ENCODE measurements around the gene SELENBP1. TPM values are rescaled to one million over a fixed set of nuclear protein-coding genes. Genes with fewer than 3 reads are reported as not detected.
"Not testable (repeated sequence)": the region's sequence is repeated elsewhere in the genome, so short reads cannot be mapped to it uniquely, and the experiment has no call there.

Gene SELENBP1
- total RNA-seq, 2 donors from 2014 or later = 35.4 to 39.2 TPM

DNA sequence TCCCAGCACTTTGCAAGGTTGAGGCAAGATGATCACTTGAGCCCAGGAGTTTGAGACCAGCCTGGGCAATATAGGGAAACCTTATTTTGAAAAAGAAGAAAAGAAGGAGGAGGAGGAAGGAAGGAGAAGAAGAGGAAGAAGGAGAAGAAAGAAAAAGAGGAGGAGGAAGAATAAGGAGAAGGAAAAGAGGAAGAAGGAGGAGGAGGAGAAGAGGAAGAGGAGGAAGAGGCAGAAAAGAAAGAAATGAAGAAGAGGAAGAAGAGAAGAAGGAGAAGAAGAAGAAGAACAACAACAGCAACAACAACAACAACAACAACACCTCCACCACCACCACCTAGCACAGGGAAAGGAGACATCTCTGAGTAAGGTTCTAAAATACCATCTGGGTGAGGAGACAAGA, 10.6 kb downstream of the SELENBP1 start:
- no peaks in the 10 kb centered on the region for H3K27me3 Mint-ChIP-seq (ENCODE audit: insufficient read depth)
- no peaks in the 10 kb centered on the region for H3K4me1 ChIP-seq (ENCODE audit: control insufficient read depth, insufficient read depth, low read length)
- H3K4me3 Mint-ChIP-seq = no peak overlapping the region
- no peaks in the 10 kb centered on the region for H3K36me3 ChIP-seq (ENCODE audit: control insufficient read depth, insufficient read depth, low read length)
- no peaks in the 10 kb centered on the region for H3K4me1 Mint-ChIP-seq
- peak overlapping the region; percentile 35 for H3K4me3 ChIP-seq (ENCODE audit: low read length)
- H3K27ac Mint-ChIP-seq = no peak overlapping the region
- H3K9me3 Mint-ChIP-seq = peaks cover 30% of the 10 kb centered on the region
- no peak overlapping the region for H3K9ac ChIP-seq (ENCODE audit: extremely low read depth, low read length, poor library complexity, severe bottlenecking)
- TF ChIP-seq, protein P1, sequence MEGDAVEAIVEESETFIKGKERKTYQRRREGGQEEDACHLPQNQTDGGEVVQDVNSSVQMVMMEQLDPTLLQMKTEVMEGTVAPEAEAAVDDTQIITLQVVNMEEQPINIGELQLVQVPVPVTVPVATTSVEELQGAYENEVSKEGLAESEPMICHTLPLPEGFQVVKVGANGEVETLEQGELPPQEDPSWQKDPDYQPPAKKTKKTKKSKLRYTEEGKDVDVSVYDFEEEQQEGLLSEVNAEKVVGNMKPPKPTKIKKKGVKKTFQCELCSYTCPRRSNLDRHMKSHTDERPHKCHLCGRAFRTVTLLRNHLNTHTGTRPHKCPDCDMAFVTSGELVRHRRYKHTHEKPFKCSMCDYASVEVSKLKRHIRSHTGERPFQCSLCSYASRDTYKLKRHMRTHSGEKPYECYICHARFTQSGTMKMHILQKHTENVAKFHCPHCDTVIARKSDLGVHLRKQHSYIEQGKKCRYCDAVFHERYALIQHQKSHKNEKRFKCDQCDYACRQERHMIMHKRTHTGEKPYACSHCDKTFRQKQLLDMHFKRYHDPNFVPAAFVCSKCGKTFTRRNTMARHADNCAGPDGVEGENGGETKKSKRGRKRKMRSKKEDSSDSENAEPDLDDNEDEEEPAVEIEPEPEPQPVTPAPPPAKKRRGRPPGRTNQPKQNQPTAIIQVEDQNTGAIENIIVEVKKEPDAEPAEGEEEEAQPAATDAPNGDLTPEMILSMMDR (conservative IDR thresholded peaks at IDR 0.05) = no peak
- no peak for DNase-seq
- no peak overlapping the region for H3K27ac ChIP-seq (ENCODE audit: low read depth, low read length)
- no peaks in the 10 kb centered on the region for H3K27me3 ChIP-seq (ENCODE audit: control insufficient read depth, insufficient read depth, low read length, poor library complexity, severe bottlenecking)
- peaks cover 42% of the 10 kb centered on the region for H3K36me3 Mint-ChIP-seq (ENCODE audit: low read depth)
- peaks cover 17% of the 10 kb centered on the region for H3K9me3 ChIP-seq (ENCODE audit: control insufficient read depth, low read length)

DNA sequence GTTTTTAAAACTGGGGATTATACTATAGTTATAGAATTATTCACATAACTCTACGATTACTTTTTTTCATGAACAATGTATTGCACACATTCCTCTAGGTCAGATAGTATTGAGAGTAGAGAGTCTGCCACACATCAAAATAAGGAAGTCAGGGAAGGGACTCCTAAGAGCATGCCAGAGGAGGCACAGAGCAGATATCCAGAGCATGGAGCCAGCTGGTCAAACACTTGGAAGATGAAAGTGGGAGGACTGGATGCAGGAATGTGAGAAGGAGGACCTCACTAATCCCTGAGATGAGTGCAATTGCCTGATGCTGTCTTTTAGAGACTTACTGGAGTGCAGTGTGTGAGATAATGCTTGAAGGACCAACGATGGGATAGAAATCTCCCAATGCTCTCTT, 15.8 kb downstream of the SELENBP1 start:
- TF ChIP-seq, protein P1 (conservative IDR thresholded peaks at IDR 0.05) = no peak
- Histone ChIP-seq H3K9ac (ENCODE audit: extremely low read depth, low read length, poor library complexity, severe bottlenecking) (no peak overlapping the region), H3K9me3 (ENCODE audit: control insufficient read depth, low read length) (peaks cover 8% of the 10 kb centered on the region), H3K36me3 (ENCODE audit: control insufficient read depth, insufficient read depth, low read length) (no peaks in the 10 kb centered on the region), H3K27me3 (ENCODE audit: control insufficient read depth, insufficient read depth, low read length, poor library complexity, severe bottlenecking) (no peaks in the 10 kb centered on the region), H3K4me1 (ENCODE audit: control insufficient read depth, insufficient read depth, low read length) (no peaks in the 10 kb centered on the region), H3K27ac (ENCODE audit: low read depth, low read length) (no peak overlapping the region), H3K4me3 (ENCODE audit: low read length) (no peak overlapping the region)
- WGBS, 2 experiments (ENCODE audit: insufficient coverage in 1 of 2, insufficient read length in 1 of 2) = 80 to 88% methylated on average over 1 of the region's 2 CpGs
- H3K36me3 Mint-ChIP-seq (ENCODE audit: low read depth) = peaks cover 4% of the 10 kb centered on the region
- DNase-seq = no peak
- no peaks in the 10 kb centered on the region for H3K4me1 Mint-ChIP-seq
- peaks cover 3% of the 10 kb centered on the region for H3K27me3 Mint-ChIP-seq (ENCODE audit: insufficient read depth)
- H3K9me3 Mint-ChIP-seq = peaks cover 19% of the 10 kb centered on the region
- no peak overlapping the region for H3K27ac Mint-ChIP-seq
- H3K4me3 Mint-ChIP-seq = no peak overlapping the region

DNA sequence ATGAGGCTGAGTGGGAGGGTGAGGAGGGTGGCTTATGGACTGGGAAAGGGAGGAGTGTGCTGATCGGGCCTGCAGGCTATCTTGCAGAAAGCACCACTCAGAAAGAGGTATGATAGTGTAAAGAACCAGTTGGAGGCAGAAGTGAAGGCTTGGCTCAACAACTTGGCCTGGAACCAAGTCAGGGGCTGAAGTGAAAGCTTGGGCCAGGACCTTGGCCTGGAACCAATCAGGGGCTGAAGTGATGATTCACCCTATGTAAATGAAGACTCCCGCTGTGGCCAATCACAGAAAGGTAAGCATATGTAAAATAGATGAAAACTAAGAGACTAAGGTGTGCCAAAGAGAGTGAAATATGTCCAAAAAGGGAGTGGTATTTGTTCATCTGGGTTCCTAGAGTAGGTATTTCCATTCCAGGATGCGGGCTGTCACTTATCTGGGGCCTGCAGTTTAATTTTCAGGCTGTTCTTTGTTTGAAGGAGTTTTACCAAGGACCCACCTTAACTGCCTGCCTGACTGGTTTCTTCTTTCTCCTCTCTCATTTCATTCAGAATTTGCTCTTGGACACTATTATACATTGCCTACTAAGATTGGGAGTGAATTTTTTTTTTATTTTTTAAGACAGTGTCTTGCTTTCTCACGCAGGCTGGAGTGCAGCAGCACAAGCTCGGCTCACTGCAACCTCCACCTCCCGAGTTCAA, 20.3 kb downstream of the SELENBP1 start:
- 80 to 92% methylated on average over 4 to 6 of the region's 6 CpGs for WGBS, 2 experiments (ENCODE audit: insufficient coverage in 1 of 2, insufficient read length in 1 of 2)
- peaks cover 3% of the 10 kb centered on the region for H3K27me3 Mint-ChIP-seq (ENCODE audit: insufficient read depth)
- Histone ChIP-seq H3K9ac (ENCODE audit: extremely low read depth, low read length, poor library complexity, severe bottlenecking) (no peak overlapping the region), H3K36me3 (ENCODE audit: control insufficient read depth, insufficient read depth, low read length) (no peaks in the 10 kb centered on the region), H3K27me3 (ENCODE audit: control insufficient read depth, insufficient read depth, low read length, poor library complexity, severe bottlenecking) (no peaks in the 10 kb centered on the region), H3K4me1 (ENCODE audit: control insufficient read depth, insufficient read depth, low read length) (no peaks in the 10 kb centered on the region), H3K9me3 (ENCODE audit: control insufficient read depth, low read length) (peaks cover 11% of the 10 kb centered on the region), H3K4me3 (ENCODE audit: low read length) (no peak overlapping the region), H3K27ac (ENCODE audit: low read depth, low read length) (no peak overlapping the region)
- no peak for DNase-seq
- no peaks in the 10 kb centered on the region for H3K36me3 Mint-ChIP-seq (ENCODE audit: low read depth)
- TF ChIP-seq, protein P1 (conservative IDR thresholded peaks at IDR 0.05) = no peak
- H3K4me3 Mint-ChIP-seq = no peak overlapping the region
- H3K27ac Mint-ChIP-seq = no peak overlapping the region
- peaks cover 9% of the 10 kb centered on the region for H3K4me1 Mint-ChIP-seq
- peaks cover 23% of the 10 kb centered on the region for H3K9me3 Mint-ChIP-seq

DNA sequence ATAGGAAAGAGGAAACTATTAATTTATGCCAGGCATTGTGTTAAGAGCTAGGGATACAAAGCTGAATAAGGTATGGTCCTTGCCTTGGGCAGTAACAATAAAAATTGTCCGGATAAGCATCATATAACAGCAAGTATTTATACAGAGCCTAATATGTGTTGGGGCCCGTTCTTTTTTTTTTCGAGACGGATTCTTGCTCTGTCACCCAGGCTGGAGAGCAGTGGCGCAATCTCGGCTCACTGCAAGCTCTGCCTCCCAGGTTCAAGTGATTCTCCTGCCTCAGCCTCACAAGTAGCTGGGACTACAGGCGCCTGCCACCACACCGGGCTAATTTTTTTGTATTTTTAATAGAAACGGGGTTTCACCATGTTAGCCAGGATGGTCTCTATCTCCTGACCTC, 22.2 kb downstream of the SELENBP1 start:
- Mint-ChIP-seq H3K9me3 (peaks cover 23% of the 10 kb centered on the region), H3K4me1 (peaks cover 20% of the 10 kb centered on the region)
- H3K27me3 ChIP-seq (ENCODE audit: control insufficient read depth, insufficient read depth, low read length, poor library complexity, severe bottlenecking); DNase-seq; H3K9ac ChIP-seq (ENCODE audit: extremely low read depth, low read length, poor library complexity, severe bottlenecking); H3K4me1 ChIP-seq (ENCODE audit: control insufficient read depth, insufficient read depth, low read length); H3K4me3 ChIP-seq (ENCODE audit: low read length); H3K27ac ChIP-seq (ENCODE audit: low read depth, low read length); H3K36me3 ChIP-seq (ENCODE audit: control insufficient read depth, insufficient read depth, low read length); H3K27ac Mint-ChIP-seq; H3K4me3 Mint-ChIP-seq; H3K36me3 Mint-ChIP-seq (ENCODE audit: low read depth); H3K27me3 Mint-ChIP-seq (ENCODE audit: insufficient read depth): not testable (repeated sequence)
- peaks cover 11% of the 10 kb centered on the region for H3K9me3 ChIP-seq (ENCODE audit: control insufficient read depth, low read length)
- 93 to 94% methylated on average over 6 to 9 of the region's 9 CpGs for WGBS, 2 experiments (ENCODE audit: insufficient coverage in 1 of 2, insufficient read length in 1 of 2)

Measured in endodermal cell (in vitro differentiated cells).